Peyer's patch (tissue), 4 donors: ENCODE results near the gene CLINT1. TPM values are rescaled to one million over a fixed set of nuclear protein-coding genes. Genes with fewer than 3 reads are reported as not detected.

Experiments
- DNase-seq, 3 donors: peaks; one replicate each; pipeline ENCODE4 v3.0.0-alpha.2; 2017 to 2019
- H3K27ac ChIP-seq, 4 donors: fragments of 200-600 bp; sonication (generic); one replicate each; pipeline ENCODE4 v1.5.1; 2016 to 2019
- H3K27me3 ChIP-seq, 2 donors: fragments of 200-600 bp; sonication (generic); one replicate each; pipeline ENCODE4 v1.5.1; 2019
- H3K36me3 ChIP-seq, 3 donors: fragments of 200-600 bp; sonication (generic); one replicate each; pipeline ENCODE4 v1.5.1; 2016 to 2019
- H3K4me1 ChIP-seq, 4 donors: fragments of 200-600 bp; sonication (generic); one replicate each; pipeline ENCODE4 v1.5.1; 2016 to 2019
- H3K4me3 ChIP-seq, 4 donors: fragments of 200-600 bp; sonication (generic); 1 replicate in 3 of 4; 2 replicates in 1 of 4; pipeline ENCODE4 v1.5.1; 2016 to 2019; ENCODE audit warnings: mild to moderate bottlenecking in 1 of 4
- H3K9me3 ChIP-seq, 4 donors: fragments of 200-600 bp; sonication (generic); one replicate each; pipeline ENCODE4 v1.5.1; 2016 to 2019; ENCODE audit warnings: mild to moderate bottlenecking in 1 of 4
- POLR2A ChIP-seq, 2 donors: fragments of 450-650 bp; IDR thresholded peaks; one replicate each; pipeline ENCODE4 v1.5.1; 2017; ENCODE audit warnings: antibody characterized with exemption in 2 of 2, mild to moderate bottlenecking in 2 of 2, moderate library complexity in 2 of 2
- total RNA-seq, 4 donors: library from RNA; depleted of rRNA; stranded (reverse); fragments of >200 nt; gene quantifications; one replicate each; pipeline ENCODE4 v1.1.0, GENCODE V29; 2016
- TF ChIP-seq, protein P1 (sequence below), 6 experiments: fragments of 450-650 bp in 4 of 6; fragments of 200-600 bp in 2 of 6; sonication (generic) in 1 of 6; IDR thresholded peaks; one replicate each; pipeline ENCODE4 v1.5.1; 2017 to 2019; ENCODE audit warnings: antibody characterized with exemption in 6 of 6, mild to moderate bottlenecking in 3 of 6, moderate library complexity in 1 of 6

CLINT1 gene
- 100 to 1,000 TPM; 115 to 177 (median 133) TPM for total RNA-seq

DNA sequence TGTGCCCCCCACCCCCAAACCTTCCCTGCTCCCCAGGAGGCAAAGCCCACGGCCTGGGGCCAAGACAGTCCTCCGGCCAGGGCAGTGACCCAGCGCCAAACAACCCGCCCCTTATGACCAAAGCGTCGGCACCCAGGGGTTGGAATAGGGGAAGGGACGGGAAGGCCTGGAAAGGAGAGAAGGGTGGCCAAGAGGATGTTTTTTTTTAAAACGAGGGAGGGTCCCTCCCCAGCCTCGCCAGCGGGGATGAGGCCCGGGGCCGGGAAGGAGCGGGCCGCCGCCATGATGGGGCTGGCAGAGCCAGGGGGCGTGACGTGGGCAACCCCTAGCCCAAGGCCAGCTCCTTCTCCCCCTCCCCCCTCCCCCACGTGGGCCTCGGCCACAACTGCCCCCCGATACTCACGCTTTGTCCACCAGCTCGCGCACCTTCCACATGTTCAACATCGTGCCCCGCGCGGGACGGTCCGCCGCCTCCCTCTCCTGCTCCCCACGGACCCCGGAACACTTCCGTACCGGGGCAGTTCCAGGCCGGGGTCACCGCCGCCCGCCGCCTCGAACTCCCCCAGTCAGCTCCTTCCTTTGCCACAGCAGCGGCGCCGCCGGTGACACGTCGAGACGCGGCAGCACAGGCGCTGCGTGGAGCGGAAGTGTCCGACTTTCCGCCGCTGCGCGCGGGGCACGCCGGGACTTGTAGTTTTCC lies at the start of gene CLINT1:
Gene CLINT1, minus strand, starts transcription at position 619 of the 700 bp plus-strand sequence. Its CDS starts 175 bp downstream, at position 444.
- TF ChIP-seq, protein P1, sequence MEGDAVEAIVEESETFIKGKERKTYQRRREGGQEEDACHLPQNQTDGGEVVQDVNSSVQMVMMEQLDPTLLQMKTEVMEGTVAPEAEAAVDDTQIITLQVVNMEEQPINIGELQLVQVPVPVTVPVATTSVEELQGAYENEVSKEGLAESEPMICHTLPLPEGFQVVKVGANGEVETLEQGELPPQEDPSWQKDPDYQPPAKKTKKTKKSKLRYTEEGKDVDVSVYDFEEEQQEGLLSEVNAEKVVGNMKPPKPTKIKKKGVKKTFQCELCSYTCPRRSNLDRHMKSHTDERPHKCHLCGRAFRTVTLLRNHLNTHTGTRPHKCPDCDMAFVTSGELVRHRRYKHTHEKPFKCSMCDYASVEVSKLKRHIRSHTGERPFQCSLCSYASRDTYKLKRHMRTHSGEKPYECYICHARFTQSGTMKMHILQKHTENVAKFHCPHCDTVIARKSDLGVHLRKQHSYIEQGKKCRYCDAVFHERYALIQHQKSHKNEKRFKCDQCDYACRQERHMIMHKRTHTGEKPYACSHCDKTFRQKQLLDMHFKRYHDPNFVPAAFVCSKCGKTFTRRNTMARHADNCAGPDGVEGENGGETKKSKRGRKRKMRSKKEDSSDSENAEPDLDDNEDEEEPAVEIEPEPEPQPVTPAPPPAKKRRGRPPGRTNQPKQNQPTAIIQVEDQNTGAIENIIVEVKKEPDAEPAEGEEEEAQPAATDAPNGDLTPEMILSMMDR (IDR thresholded peaks at IDR 0.05), result no peak
- TF ChIP-seq POLR2A (IDR thresholded peaks at IDR 0.05), result peak; percentile 51 to 74
- peak within 1 kb of the TSS; percentile 86 to 91 (median 90) for H3K27ac ChIP-seq
- no peaks in the 10 kb centered on the region for H3K9me3 ChIP-seq
- H3K4me1 ChIP-seq, result peaks cover 0 to 26% (median 0%) of the 10 kb centered on the region in 4 donors
- DNase-seq, result peak; percentile 90 to 97 (median 94)
- peak within 1 kb of the TSS; percentile 75 to 88 (median 82) for H3K4me3 ChIP-seq
- no peaks in the 10 kb centered on the region for H3K36me3 ChIP-seq
- no peaks in the 10 kb centered on the region for H3K27me3 ChIP-seq

DNA sequence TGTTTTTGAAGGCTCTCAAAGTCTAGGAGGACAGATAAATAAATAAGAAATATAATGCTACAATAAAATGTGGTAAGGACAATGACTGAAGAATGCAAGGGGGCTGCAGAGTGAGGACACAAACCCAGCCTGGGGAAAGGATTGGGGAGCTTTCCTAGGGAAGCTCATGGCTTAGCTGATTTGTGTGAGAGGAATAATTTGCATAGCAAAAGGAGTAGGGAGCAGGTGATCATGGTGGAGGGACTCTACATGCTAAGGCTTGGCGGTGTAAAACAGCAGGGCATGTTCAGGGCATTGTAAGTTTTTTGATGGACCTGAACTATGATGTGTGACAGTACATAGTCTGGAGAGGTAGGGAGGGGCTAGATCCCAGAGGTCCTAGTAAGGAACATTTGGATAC lies 49.5 kb upstream of the CLINT1 start:
- Histone ChIP-seq H3K27ac (no peak overlapping the region), H3K36me3 (no peaks in the 10 kb centered on the region), H3K4me3 (no peak overlapping the region), H3K4me1 (peaks cover 0 to 12% (median 2%) of the 10 kb centered on the region in 4 donors), H3K27me3 (no peaks in the 10 kb centered on the region), H3K9me3 (no peaks in the 10 kb centered on the region)
- TF ChIP-seq, protein P1 (IDR thresholded peaks at IDR 0.05), result no peak
- TF ChIP-seq POLR2A (IDR thresholded peaks at IDR 0.05), result no peak
- no peak for DNase-seq

DNA sequence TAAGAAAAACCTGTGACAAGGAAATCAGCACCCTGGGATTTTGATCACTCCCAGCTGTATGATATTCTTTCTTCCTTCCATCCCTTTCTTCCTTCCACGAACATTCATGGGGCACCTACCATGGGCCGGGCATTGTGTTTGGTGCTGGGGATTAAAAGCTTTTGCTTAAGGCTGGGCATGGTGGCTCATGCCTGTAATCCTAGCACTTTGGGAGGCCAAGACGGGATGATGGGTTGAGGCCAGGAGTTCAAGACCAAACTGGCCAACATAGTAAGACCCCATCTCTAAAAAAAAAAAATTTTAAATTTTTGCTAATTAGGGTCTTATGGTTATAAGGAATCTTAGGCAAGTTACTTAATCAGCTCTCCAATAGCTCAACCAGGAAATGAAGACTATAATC lies 48.5 kb upstream of the CLINT1 start:
- Histone ChIP-seq H3K36me3 (no peaks in the 10 kb centered on the region), H3K4me3 (no peak overlapping the region), H3K9me3 (no peaks in the 10 kb centered on the region), H3K27ac (no peak overlapping the region), H3K27me3 (no peaks in the 10 kb centered on the region), H3K4me1 (peaks cover 0 to 2% (median 0%) of the 10 kb centered on the region in 4 donors)
- TF ChIP-seq, protein P1 (IDR thresholded peaks at IDR 0.05), result no peak
- no peak for TF ChIP-seq POLR2A (IDR thresholded peaks at IDR 0.05)
- no peak for DNase-seq

DNA sequence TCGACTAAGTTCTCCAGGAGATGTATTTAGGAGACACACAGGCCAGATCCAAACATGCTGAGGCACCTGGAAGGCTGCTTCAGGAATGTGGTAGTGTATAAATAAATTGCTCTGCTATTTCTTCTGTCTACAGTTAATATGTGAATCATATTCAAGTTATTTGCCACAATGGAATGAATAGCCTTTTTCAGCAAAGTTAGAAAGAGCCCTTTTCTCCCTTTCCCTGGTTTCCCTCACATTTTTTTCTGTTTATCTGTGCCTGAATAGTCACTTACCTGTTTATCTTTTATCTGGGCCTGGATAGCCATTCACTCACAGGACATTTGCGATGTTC lies 44.1 kb upstream of the CLINT1 start:
- H3K4me3 ChIP-seq, result no peak overlapping the region
- no peaks in the 10 kb centered on the region for H3K9me3 ChIP-seq
- no peak for DNase-seq
- H3K4me1 ChIP-seq, result no peaks in the 10 kb centered on the region
- TF ChIP-seq, protein P1 (IDR thresholded peaks at IDR 0.05), result no peak
- TF ChIP-seq POLR2A (IDR thresholded peaks at IDR 0.05), result no peak
- no peaks in the 10 kb centered on the region for H3K36me3 ChIP-seq
- H3K27me3 ChIP-seq, result no peaks in the 10 kb centered on the region
- peak overlapping the region in 1 of 4 donors; percentile 52 for H3K27ac ChIP-seq

DNA sequence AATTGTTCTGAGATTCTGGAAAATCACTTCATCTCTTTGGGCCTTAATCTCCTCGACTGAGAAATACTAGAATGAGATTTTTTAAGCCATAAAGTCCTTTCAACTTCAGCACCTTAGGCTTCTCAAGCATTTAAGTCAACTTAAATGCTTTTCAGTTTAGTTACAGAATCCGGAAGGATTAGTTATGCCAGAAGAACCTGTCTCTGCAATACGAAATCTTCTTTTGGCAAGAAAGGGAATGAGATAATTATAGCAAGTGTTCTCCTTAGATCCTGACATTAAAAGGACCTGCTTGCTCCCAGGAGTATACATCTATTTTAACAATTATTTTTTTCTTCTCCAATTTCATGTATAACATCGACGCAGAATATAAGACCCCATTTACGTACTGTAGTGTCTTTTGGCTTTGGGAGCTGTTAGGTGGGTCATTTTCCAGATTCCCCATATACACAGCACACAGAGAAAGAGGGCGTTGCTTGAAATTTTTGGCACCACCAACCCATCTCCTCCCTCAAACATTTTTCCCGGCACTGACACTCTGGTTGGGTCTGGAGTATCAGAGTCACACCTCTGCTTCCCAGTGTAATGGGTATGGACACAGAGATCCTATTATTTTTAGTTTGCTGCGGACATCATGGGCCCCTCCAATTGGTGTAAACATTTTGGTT lies 43.6 kb upstream of the CLINT1 start:
- no peaks in the 10 kb centered on the region for H3K9me3 ChIP-seq
- no peaks in the 10 kb centered on the region for H3K36me3 ChIP-seq
- H3K4me3 ChIP-seq, result no peak overlapping the region
- peak overlapping the region in 1 of 4 donors; percentile 52 for H3K27ac ChIP-seq
- H3K27me3 ChIP-seq, result no peaks in the 10 kb centered on the region
- no peaks in the 10 kb centered on the region for H3K4me1 ChIP-seq
- no peak for DNase-seq
- TF ChIP-seq, protein P1 (IDR thresholded peaks at IDR 0.05), result no peak
- TF ChIP-seq POLR2A (IDR thresholded peaks at IDR 0.05), result no peak
